KMS-11 (cell line): Measurements from ENCODE around the gene PLCH1.

Source experiments
- H2AFZ ChIP-seq: fragments of 200-600 bp; sonication (generic); 2 replicates; pipeline ENCODE4 v1.6.1; 2016; ENCODE audit warnings: antibody characterized with exemption, mixed run types, low read depth
- H3K27ac ChIP-seq: fragments of 200-600 bp; sonication (generic); 2 replicates; pipeline ENCODE4 v1.6.1; 2016; ENCODE audit warnings: mild to moderate bottlenecking, mixed run types
- H3K27me3 ChIP-seq: fragments of 200-600 bp; sonication (generic); 2 replicates; pipeline ENCODE4 v1.6.1; 2017; ENCODE audit warnings: mild to moderate bottlenecking, low read depth, mixed run types, moderate library complexity; ENCODE audit not compliant: insufficient read depth
- H3K36me3 ChIP-seq: fragments of 200-600 bp; sonication (generic); 2 replicates; pipeline ENCODE4 v1.6.1; 2017; ENCODE audit warnings: mild to moderate bottlenecking, mixed run types; ENCODE audit not compliant: insufficient read depth
- H3K4me1 ChIP-seq: fragments of 200-600 bp; sonication (generic); 2 replicates; pipeline ENCODE4 v1.6.1; 2016; ENCODE audit warnings: mild to moderate bottlenecking, low read depth, mixed run types; ENCODE audit not compliant: poor library complexity, severe bottlenecking
- H3K4me2 ChIP-seq: fragments of 200-600 bp; sonication (generic); 2 replicates; pipeline ENCODE4 v1.7.0; 2016; ENCODE audit warnings: mild to moderate bottlenecking, mixed run types
- H3K4me3 ChIP-seq: fragments of 200-600 bp; sonication (generic); IDR thresholded peaks from 2 replicates; pipeline ENCODE4 v1.6.1; 2017; ENCODE audit warnings: low read depth, low read length, mixed read lengths; ENCODE audit not compliant: insufficient read depth
- H3K79me2 ChIP-seq: fragments of 200-600 bp; sonication (generic); 2 replicates; pipeline ENCODE4 v1.6.1; 2016; ENCODE audit warnings: low read depth, mixed run types; ENCODE audit not compliant: insufficient read depth
- H3K9ac ChIP-seq: fragments of 200-600 bp; sonication (generic); 2 replicates; pipeline ENCODE4 v1.6.1; 2016; ENCODE audit warnings: mild to moderate bottlenecking, mixed run types
- H4K20me1 ChIP-seq: fragments of 200-600 bp; sonication (generic); 2 replicates; pipeline ENCODE4 v1.6.1; 2016; ENCODE audit warnings: mild to moderate bottlenecking, mixed run types; ENCODE audit not compliant: insufficient read depth
- CTCF ChIP-seq: fragments of 200-600 bp; sonication (generic); conservative IDR thresholded peaks from 2 replicates; pipeline ENCODE4 v1.6.1; 2017; ENCODE audit warnings: low read depth, mild to moderate bottlenecking, antibody characterized with exemption, low read length, moderate library complexity, mixed read lengths

The PLCH1 gene

GRCh38 chr3:155736381-155736780 is 8.5 kb downstream of the PLCH1 start:
- Histone ChIP-seq H3K4me2 (no peak overlapping the region), H3K27me3 (no peaks in the 10 kb centered on the region), H3K4me3 (no peak overlapping the region), H3K27ac (no peak overlapping the region), H3K36me3 (no peaks in the 10 kb centered on the region), H3K4me1 (no peaks in the 10 kb centered on the region), H2AFZ (no peak overlapping the region), H3K9ac (no peak overlapping the region), H4K20me1 (no peaks in the 10 kb centered on the region), H3K79me2 (no peaks in the 10 kb centered on the region)
- TF ChIP-seq CTCF = no peak

GRCh38 chr3:155730843-155731242 is 14.0 kb downstream of the PLCH1 start:
- Histone ChIP-seq H3K4me3 (no peak overlapping the region), H3K79me2 (no peaks in the 10 kb centered on the region), H3K36me3 (no peaks in the 10 kb centered on the region), H2AFZ (no peak overlapping the region), H3K9ac (no peak overlapping the region), H3K4me2 (no peak overlapping the region), H3K27me3 (no peaks in the 10 kb centered on the region), H4K20me1 (no peaks in the 10 kb centered on the region), H3K4me1 (no peaks in the 10 kb centered on the region), H3K27ac (no peak overlapping the region)
- no peak for TF ChIP-seq CTCF

GRCh38 chr3:155727836-155728235 is 17.0 kb downstream of the PLCH1 start:
- TF ChIP-seq CTCF = no peak
- Histone ChIP-seq H3K4me1 (no peaks in the 10 kb centered on the region), H2AFZ (no peak overlapping the region), H4K20me1 (no peaks in the 10 kb centered on the region), H3K9ac (no peak overlapping the region), H3K27me3 (no peaks in the 10 kb centered on the region), H3K4me2 (no peak overlapping the region), H3K4me3 (no peak overlapping the region), H3K36me3 (no peaks in the 10 kb centered on the region), H3K27ac (no peak overlapping the region), H3K79me2 (no peaks in the 10 kb centered on the region)

DNA sequence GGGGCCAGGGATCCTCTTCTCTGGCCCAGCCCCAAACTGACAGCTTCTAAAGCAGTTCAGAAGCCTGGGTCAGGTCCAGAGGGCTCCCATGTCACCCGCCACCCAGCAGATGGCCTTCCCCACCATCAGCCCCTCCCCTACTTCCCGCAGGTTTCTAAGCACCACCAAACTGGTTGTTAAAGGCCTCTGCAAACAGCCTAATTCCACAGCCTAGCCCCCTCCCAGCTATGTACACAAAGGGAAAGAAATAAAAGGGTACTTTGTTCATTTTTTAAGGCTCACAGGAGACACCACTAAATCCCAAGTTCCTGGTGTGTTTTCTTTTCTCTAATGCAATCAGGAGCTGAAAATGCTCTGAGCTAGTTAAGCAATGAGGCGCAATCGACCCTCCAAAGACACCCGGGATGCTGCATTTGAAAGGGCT is 30.6 kb downstream of the PLCH1 start:
- no peak overlapping the region for H3K4me2 ChIP-seq
- TF ChIP-seq CTCF = no peak
- no peaks in the 10 kb centered on the region for H3K4me1 ChIP-seq
- H3K27me3 ChIP-seq = no peaks in the 10 kb centered on the region
- H2AFZ ChIP-seq = no peak overlapping the region
- H3K79me2 ChIP-seq = no peaks in the 10 kb centered on the region
- no peaks in the 10 kb centered on the region for H4K20me1 ChIP-seq
- H3K4me3 ChIP-seq = no peak overlapping the region
- H3K27ac ChIP-seq = no peak overlapping the region
- H3K36me3 ChIP-seq = no peaks in the 10 kb centered on the region
- no peak overlapping the region for H3K9ac ChIP-seq

DNA sequence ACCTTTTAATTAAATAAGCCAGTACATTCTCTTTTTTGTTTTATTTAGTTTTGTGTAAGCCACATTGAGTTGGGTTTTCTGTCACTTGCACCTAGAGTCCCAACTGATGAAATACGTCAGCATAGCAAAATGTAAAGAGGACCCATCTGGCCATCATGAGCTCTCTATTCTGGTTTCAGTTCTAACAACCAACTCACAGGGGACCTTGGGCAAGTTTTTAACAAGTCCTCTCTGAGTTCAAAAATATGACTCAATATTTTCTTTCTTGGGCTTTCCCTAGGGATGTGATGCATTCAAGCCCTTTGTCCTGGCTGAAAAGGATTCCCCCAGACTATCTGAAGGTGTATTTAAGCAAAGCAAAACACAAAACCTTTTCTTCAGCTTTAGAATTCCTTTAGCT is 32.9 kb downstream of the PLCH1 start:
- TF ChIP-seq CTCF = no peak
- Histone ChIP-seq H3K4me2 (no peak overlapping the region), H3K36me3 (no peaks in the 10 kb centered on the region), H3K9ac (no peak overlapping the region), H3K27me3 (no peaks in the 10 kb centered on the region), H3K79me2 (no peaks in the 10 kb centered on the region), H2AFZ (no peak overlapping the region), H3K27ac (no peak overlapping the region), H3K4me1 (no peaks in the 10 kb centered on the region), H4K20me1 (no peaks in the 10 kb centered on the region), H3K4me3 (no peak overlapping the region)
